CD4-positive, alpha-beta T cell treated with Interleukin-4 for 1 hour (primary cell): ENCODE data around the gene TAOK3.
A peak's percentile ranks its signal among the peaks of the same experiment; 100 is the strongest.
"Not testable (repeated sequence)": the region's sequence is repeated elsewhere in the genome, so short reads cannot be mapped to it uniquely, and the experiment has no call there.

Experiments used
- DNase-seq, 2 donors: peaks; one replicate each; pipeline ENCODE4 v3.0.0-alpha.2; 2020 to 2022

The TAOK3 gene

GRCh38 chr12:118188690-118189371 lies 183.9 kb downstream of the TAOK3 start:
- no peak for DNase-seq

- no peak for DNase-seq
Observed at GRCh38 chr12:118187751-118188435, 184.8 kb downstream of the TAOK3 start.

- DNase-seq: no peak
Observed at GRCh38 chr12:118185602-118186397, 186.9 kb downstream of the TAOK3 start.

GRCh38 chr12:118183711-118184110 lies 189.0 kb downstream of the TAOK3 start:
- DNase-seq: no peak

- DNase-seq: no peak
Observed at GRCh38 chr12:118183155-118183554, 189.6 kb downstream of the TAOK3 start.

- DNase-seq: peak in 1 of 2 donors; percentile 31
Observed at GRCh38 chr12:118175823-118176447, 196.8 kb downstream of the TAOK3 start.

- DNase-seq: no peak
Observed at GRCh38 chr12:118166946-118167345, 205.8 kb downstream of the TAOK3 start.

GRCh38 chr12:118164798-118165486 lies 207.8 kb downstream of the TAOK3 start:
- DNase-seq: peak in 1 of 2 donors; percentile 10

GRCh38 chr12:118160536-118160935 lies 212.2 kb downstream of the TAOK3 start:
- no peak for DNase-seq

- no peak for DNase-seq
Observed at GRCh38 chr12:118151755-118152154, 221.0 kb downstream of the TAOK3 start.

GRCh38 chr12:118150625-118151024 lies 222.1 kb downstream of the TAOK3 start:
- no peak for DNase-seq

GRCh38 chr12:118148287-118148686 lies 224.4 kb downstream of the TAOK3 start:
- DNase-seq: no peak

- no peak for DNase-seq
Observed at GRCh38 chr12:118145798-118146156, 226.9 kb downstream of the TAOK3 start.

GRCh38 chr12:118145113-118145797 lies 227.5 kb downstream of the TAOK3 start:
- no peak for DNase-seq

GRCh38 chr12:118144499-118144898 lies 228.2 kb downstream of the TAOK3 start:
- DNase-seq: no peak

- no peak for DNase-seq
Observed at GRCh38 chr12:118140825-118141224, 231.9 kb downstream of the TAOK3 start.

- no peak for DNase-seq
Observed at GRCh38 chr12:118137148-118137678, 235.5 kb downstream of the TAOK3 start.

- peak; percentile 22 to 25 for DNase-seq
Observed at GRCh38 chr12:118136559-118137003, 236.1 kb downstream of the TAOK3 start.

- DNase-seq: peak; percentile 90 to 92
Observed at GRCh38 chr12:118135788-118136558, 236.7 kb downstream of the TAOK3 start, which contains the start of gene PEBP1. Gene PEBP1 (plus strand): TSS chr12:118136124. CDS start chr12:118136210, 86 bp downstream.

- not testable (repeated sequence) for DNase-seq
Observed at GRCh38 chr12:118129436-118129835, 243.3 kb downstream of the TAOK3 start.

GRCh38 chr12:118127867-118128266 lies 244.8 kb downstream of the TAOK3 start:
- no peak for DNase-seq
